Panc1 (cell line): ENCODE data around the gene FTSJ3. TPM values are rescaled to one million over a fixed set of nuclear protein-coding genes. Genes with fewer than 3 reads are reported as not detected.

Experiments
- ATAC-seq: fragments of 200-7000 bp; cut with Tn5 transposase; 2 replicates; pipeline ENCODE4 v1.9.1; 2020; ENCODE audit warnings: mild to moderate bottlenecking, moderate library complexity
- BruUV-seq: library from RNA; stranded (reverse); fragments of 400-500 nt; replicated peaks from 2 replicates; lab custom pipeline; 2021; lab: Mats Ljungman, UMichigan
- CTCF ChIA-PET: fragments of 300-600 bp; sonication (Branson Sonifier 250); formaldehyde crosslinking; loops from one replicate; lab custom pipeline; 2022; ENCODE audit warnings: antibody characterized with exemption; lab: Charles Lee
- POLR2A ChIA-PET: fragments of 300-600 bp; sonication (Branson Sonifier 250); formaldehyde crosslinking; loops from one replicate; lab custom pipeline; 2022; ENCODE audit warnings: antibody characterized with exemption; lab: Charles Lee
- DNase-seq: peaks from one replicate; pipeline ENCODE4 v3.0.0-alpha.2; 2010; ENCODE audit warnings: low read depth, low spot score
- H3K27ac ChIP-seq: 2 replicates; pipeline ENCODE4 v1.5.1; 2011; ENCODE audit warnings: mild to moderate bottlenecking, low read length, inconsistent platforms
- H3K27me3 ChIP-seq: fragments of 200-500 bp; sonication (Bioruptor generic); 2 replicates; pipeline ENCODE4 v1.6.0; 2014; ENCODE audit warnings: low read length, inconsistent platforms; ENCODE audit not compliant: control insufficient read depth, insufficient read depth
- H3K36me3 ChIP-seq: fragments of 200-500 bp; sonication (Bioruptor generic); 2 replicates; pipeline ENCODE4 v1.5.1; 2014; ENCODE audit warnings: inconsistent platforms, mild to moderate bottlenecking, low read length, moderate library complexity; ENCODE audit not compliant: control insufficient read depth, insufficient read depth
- H3K4me1 ChIP-seq: 2 replicates; pipeline ENCODE4 v1.5.1; 2011; ENCODE audit warnings: inconsistent platforms, mild to moderate bottlenecking, low read length, moderate library complexity; ENCODE audit not compliant: control insufficient read depth, insufficient read depth
- H3K4me3 ChIP-seq, 2 experiments: 2 replicates each; pipeline ENCODE4 v1.5.1; 2011 to 2012; ENCODE audit warnings: low read depth in 2 of 2, low read length in 2 of 2, mild to moderate bottlenecking in 2 of 2, inconsistent platforms in 1 of 2, moderate library complexity in 1 of 2
- H3K9me3 ChIP-seq: fragments of 200-500 bp; sonication (Bioruptor generic); 2 replicates; pipeline ENCODE4 v1.5.1; 2014; ENCODE audit warnings: low read depth, mild to moderate bottlenecking, inconsistent platforms, low read length, moderate library complexity; ENCODE audit not compliant: control insufficient read depth, insufficient read depth
- CTCF ChIP-seq: fragments of 450-650 bp; IDR thresholded peaks from 2 replicates; pipeline ENCODE4 v1.5.1; 2017; ENCODE audit warnings: mild to moderate bottlenecking
- POLR2AphosphoS5 ChIP-seq: IDR thresholded peaks from 2 replicates; pipeline ENCODE4 v1.6.1; 2012; ENCODE audit warnings: mild to moderate bottlenecking, low read depth, low read length, moderate library complexity
- REST ChIP-seq, 2 experiments: IDR thresholded peaks; 2 replicates each; pipeline ENCODE4 v1.6.1; 2011 to 2012; ENCODE audit warnings: low read depth in 2 of 2, control low read depth in 1 of 2, low read length in 1 of 2, mild to moderate bottlenecking in 1 of 2, moderate library complexity in 1 of 2; ENCODE audit not compliant: insufficient read depth in 1 of 2
- SIN3A ChIP-seq: IDR thresholded peaks from 2 replicates; pipeline ENCODE4 v1.6.1; 2012; ENCODE audit warnings: low read depth, mild to moderate bottlenecking, low read length, moderate library complexity, borderline replicate concordance; ENCODE audit not compliant: insufficient read depth
- TCF7L2 ChIP-seq: IDR thresholded peaks from 2 replicates; pipeline ENCODE4 v1.6.1; 2011; ENCODE audit warnings: mild to moderate bottlenecking, low read depth, low read length, inconsistent platforms
- in situ Hi-C: cut with HindIII; loops from 2 replicates; pipeline ENCODE4 v1.10.0; 2016; ENCODE audit warnings: low sequenced_read_pairs, low pct_unique_long_range_greater_than_20kb
- intact Hi-C: fragments of 100-400 bp; cut with micrococcal nuclease; formaldehyde crosslinking; loops from one replicate; pipeline ENCODE4 v1.10.0; 2022; ENCODE audit not compliant: unreplicated experiment
- total RNA-seq: library from RNA; stranded (reverse); gene quantifications from one replicate; pipeline ENCODE4 v1.2.1, GENCODE V29; 2021; ENCODE audit not compliant: unreplicated experiment

Gene FTSJ3
- total RNA-seq, 1 experiment from 2014 or later: 41.3 TPM

- ChIA-PET CTCF (no interaction called here), POLR2A (no interaction called here)
- Histone ChIP-seq H3K27me3 (no peaks in the 10 kb centered on the region), H3K4me3 (no peak overlapping the region), H3K27ac (no peak overlapping the region), H3K9me3 (no peaks in the 10 kb centered on the region), H3K36me3 (peaks cover 12% of the 10 kb centered on the region; the same call in 1 of the 2 replicates), H3K4me1 (peaks cover 11% of the 10 kb centered on the region)
- BruUV-seq: no TSS peak
- DNase-seq (no peak), ATAC-seq (peak; percentile 83)
- TF ChIP-seq POLR2AphosphoS5 (no peak), CTCF (peak; percentile 84)
- in situ Hi-C loops (no loop called here), intact Hi-C loops (no loop called here)
Observed at GRCh38 chr17:63834431-63835166, 7.1 kb upstream of the FTSJ3 start.

- CTCF ChIA-PET: no interaction called here
Observed at GRCh38 chr17:63833741-63834373, 6.4 kb upstream of the FTSJ3 start.

GRCh38 chr17:63833026-63833740, 5.7 kb upstream of the FTSJ3 start:
- Histone ChIP-seq H3K36me3 (peaks cover 22% of the 10 kb centered on the region), H3K9me3 (no peaks in the 10 kb centered on the region), H3K27ac (no peak overlapping the region), H3K4me3 (no peak overlapping the region), H3K27me3 (no peaks in the 10 kb centered on the region), H3K4me1 (peaks cover 13% of the 10 kb centered on the region)
- BruUV-seq: no TSS peak
- intact Hi-C loops (no loop called here), in situ Hi-C loops (no loop called here)
- TF ChIP-seq REST (IDR thresholded peaks at IDR 0.05; ENCODE audit: insufficient read depth in 1 of 2, low read depth in 2 of 2, low read length in 1 of 2) (no peak), POLR2AphosphoS5 (no peak; the same call in 1 of the 2 replicates), CTCF (no peak), SIN3A (no peak), TCF7L2 (no peak)
- ChIA-PET POLR2A (no interaction called here), CTCF (no interaction called here)
- DNase-seq (no peak), ATAC-seq (no peak)

More at GRCh38 chr17:63833741-63834373, 6.4 kb upstream of the FTSJ3 start:
- POLR2A ChIA-PET: no interaction called here
- Histone ChIP-seq H3K4me1 (peaks cover 8% of the 10 kb centered on the region), H3K36me3 (peaks cover 16% of the 10 kb centered on the region), H3K27me3 (no peaks in the 10 kb centered on the region), H3K27ac (no peak overlapping the region), H3K4me3 (no peak overlapping the region), H3K9me3 (no peaks in the 10 kb centered on the region)
- TF ChIP-seq TCF7L2: no peak
- TF ChIP-seq SIN3A: no peak
- BruUV-seq: no TSS peak
- intact Hi-C loops (no loop called here), in situ Hi-C loops (no loop called here)
- DNase-seq (no peak), ATAC-seq (no peak)
